ENCODE data around the gene NR6A1.

Gene NR6A1

GRCh38 chr9:124477211-124477647 lies 293.9 kb downstream of the NR6A1 start:
- no peak overlapping the region for H3K4me3 ChIP-seq (ENCODE audit: low read length)
- DNase-seq (ENCODE audit: low read depth) = no peak
- TF ChIP-seq CTCF (conservative IDR thresholded peaks at IDR 0.05; ENCODE audit: low read length) = no peak

GRCh38 chr9:124475868-124476690 lies 295.0 kb downstream of the NR6A1 start:
- no peak for TF ChIP-seq CTCF (conservative IDR thresholded peaks at IDR 0.05; ENCODE audit: low read length)
- no peak overlapping the region for H3K4me3 ChIP-seq (ENCODE audit: low read length)
- DNase-seq (ENCODE audit: low read depth) = no peak

- DNase-seq (ENCODE audit: low read depth) = no peak
- TF ChIP-seq CTCF (conservative IDR thresholded peaks at IDR 0.05; ENCODE audit: low read length) = no peak
- no peak overlapping the region for H3K4me3 ChIP-seq (ENCODE audit: low read length)
Measured at GRCh38 chr9:124475158-124475867, 295.8 kb downstream of the NR6A1 start.

- DNase-seq (ENCODE audit: low read depth) = no peak
- no peak for TF ChIP-seq CTCF (conservative IDR thresholded peaks at IDR 0.05; ENCODE audit: low read length)
- H3K4me3 ChIP-seq (ENCODE audit: low read length) = no peak overlapping the region
Measured at GRCh38 chr9:124474151-124474550, 297.0 kb downstream of the NR6A1 start.

- no peak for DNase-seq (ENCODE audit: low read depth)
- H3K4me3 ChIP-seq (ENCODE audit: low read length) = no peak overlapping the region
- no peak for TF ChIP-seq CTCF (conservative IDR thresholded peaks at IDR 0.05; ENCODE audit: low read length)
Measured at GRCh38 chr9:124473310-124473709, 297.8 kb downstream of the NR6A1 start.

- H3K4me3 ChIP-seq (ENCODE audit: low read length) = no peak overlapping the region
- no peak for TF ChIP-seq CTCF (conservative IDR thresholded peaks at IDR 0.05; ENCODE audit: low read length)
Measured at GRCh38 chr9:124472770-124473169, 298.3 kb downstream of the NR6A1 start.

DNA sequence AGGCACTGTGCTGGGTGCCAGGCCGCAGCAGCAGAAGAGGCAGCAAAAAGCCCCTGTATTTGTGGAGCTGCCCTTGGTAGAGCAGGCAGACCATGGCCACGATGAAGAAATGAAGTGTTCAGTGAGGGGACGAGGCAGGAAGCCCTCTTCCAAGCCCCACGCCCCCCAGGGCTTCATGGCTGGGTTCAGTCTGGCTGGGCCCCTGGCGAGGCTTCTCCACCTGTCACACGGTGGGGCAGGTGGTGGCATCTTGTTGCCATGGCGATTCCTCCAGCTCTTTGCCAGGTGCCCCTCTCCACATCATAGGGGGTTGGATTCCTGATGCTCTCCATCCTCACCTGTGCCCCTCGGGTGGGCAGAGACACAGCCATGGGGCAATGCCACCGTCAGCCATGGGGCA lies 299.4 kb downstream of the NR6A1 start:
- no peak for TF ChIP-seq CTCF (conservative IDR thresholded peaks at IDR 0.05; ENCODE audit: low read length)
- H3K4me3 ChIP-seq (ENCODE audit: low read length) = no peak overlapping the region
- no peak for DNase-seq (ENCODE audit: low read depth)

More at GRCh38 chr9:124472770-124473169, 298.3 kb downstream of the NR6A1 start:
- DNase-seq (ENCODE audit: low read depth) = no peak

All from AG10803 (cell line).